GM18873 (cell line): ENCODE data around the gene GHR.

Experiments
- ATAC-seq: cut with Tn5 transposase; IDR thresholded peaks from one replicate; pipeline ENCODE4 v1.9.1; 2021; ENCODE audit warnings: mild to moderate bottlenecking, moderate library complexity, moderate number of reproducible peaks; ENCODE audit not compliant: unreplicated experiment, low FRiP score

The GHR gene

DNA sequence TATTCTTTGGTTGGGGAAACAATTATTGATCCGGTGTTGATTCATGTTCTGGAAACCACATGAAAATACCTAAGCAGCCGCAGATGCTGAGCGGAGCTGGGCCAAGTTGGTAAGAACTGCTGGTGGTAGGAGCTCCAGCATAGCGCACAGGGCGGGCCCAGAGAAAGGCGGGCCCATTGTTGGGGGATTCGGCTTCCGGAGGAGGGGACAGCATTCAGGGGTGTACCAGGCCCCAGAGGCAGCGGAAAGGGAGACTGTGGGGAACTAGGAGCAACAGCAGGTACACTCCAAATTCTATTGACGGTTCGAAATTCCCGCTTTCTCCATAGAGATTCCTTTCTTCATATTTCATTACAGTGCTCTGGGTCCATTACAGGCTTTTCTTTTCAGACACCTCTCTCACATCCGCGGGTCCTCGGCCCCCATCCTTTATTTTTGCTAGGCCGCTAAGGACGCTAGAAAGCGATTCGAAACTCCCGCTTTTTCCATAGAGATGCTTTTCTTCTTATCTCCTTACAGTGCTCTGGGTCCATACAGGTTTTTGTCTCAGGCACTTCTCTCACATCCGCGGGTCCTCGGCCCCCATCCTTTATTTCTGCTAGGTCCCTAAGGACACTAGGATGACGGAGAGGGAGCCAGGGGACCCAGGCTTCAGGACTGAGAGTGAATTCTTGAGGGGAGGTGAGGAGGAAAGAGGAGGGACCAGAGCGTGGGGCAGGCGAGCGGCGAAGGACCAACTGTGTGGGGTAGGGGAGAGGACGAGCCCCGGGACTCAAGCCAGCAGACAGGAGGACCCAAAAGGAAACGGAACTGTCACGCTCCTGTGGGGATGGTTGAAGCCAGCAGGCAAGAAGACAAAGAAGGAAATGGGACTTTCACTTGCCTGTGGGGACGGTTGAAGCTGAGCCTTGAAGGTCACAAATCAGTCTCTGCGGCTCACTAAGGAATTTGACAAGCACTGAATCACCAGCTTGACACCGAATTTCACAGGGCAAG lies 333.7 kb downstream of the GHR start, which contains the start of gene CCDC152:
CCDC152 (plus strand) TSS at position 213 of the 996 bp plus-strand sequence. CDS start 2,304 bp downstream, outside the sequence.
- ATAC-seq, result peak; percentile 87

DNA sequence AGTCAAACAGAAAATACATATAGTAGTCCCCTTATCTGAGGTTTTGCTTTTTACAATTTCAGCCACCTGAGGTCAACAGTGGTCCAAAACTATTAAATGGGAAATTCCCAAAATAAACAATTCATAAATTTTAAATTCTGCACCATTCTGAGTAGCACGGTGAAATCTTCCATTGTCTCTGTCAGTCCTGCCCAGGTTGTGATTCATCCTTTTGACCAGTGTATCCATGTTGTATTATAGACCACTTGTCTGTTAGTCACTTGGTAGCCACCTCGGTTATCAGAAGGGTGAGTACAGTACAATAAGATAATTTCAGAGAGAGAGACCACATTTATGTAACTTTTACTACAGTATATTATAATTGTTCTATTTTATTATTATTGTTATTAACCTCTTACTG lies 336.2 kb downstream of the GHR start:
- no peak for ATAC-seq

DNA sequence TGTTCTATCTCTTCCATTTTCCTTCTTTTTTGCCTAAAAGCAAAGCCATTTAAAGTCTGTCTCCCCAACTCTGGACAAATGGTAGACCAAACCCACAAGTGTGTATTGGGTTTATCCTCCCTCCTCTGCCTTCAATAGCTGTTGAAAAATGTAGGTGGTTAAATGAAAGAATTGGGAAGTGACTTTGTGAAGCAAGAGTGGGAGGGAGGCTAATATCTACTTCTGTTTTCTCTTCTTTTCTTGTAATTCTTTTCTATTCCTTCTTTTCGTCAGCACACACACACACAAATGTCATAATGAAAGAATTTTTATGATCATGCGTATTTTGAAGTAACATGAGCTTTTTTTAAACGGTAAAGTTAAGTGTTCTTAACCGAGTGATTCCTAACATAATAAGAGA lies 337.2 kb downstream of the GHR start:
- no peak for ATAC-seq

DNA sequence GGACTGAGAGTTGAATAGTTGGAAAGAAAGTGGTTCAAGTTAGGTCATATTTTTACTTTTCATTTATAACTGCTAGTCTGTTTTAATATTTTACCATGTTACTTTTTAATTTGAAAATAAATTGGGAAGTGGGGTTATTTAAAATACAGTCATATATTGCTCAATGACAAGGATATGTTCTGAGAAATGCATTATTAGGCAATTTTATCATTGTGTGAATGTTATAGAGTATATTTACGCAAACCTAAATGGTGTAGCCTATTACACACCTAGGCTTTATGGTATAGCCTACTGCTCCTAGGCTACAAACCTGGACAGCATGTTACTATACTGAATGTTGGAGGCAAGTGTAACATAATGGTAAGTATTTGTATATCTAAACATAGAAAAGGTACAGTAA lies 338.6 kb downstream of the GHR start:
- ATAC-seq, result no peak

DNA sequence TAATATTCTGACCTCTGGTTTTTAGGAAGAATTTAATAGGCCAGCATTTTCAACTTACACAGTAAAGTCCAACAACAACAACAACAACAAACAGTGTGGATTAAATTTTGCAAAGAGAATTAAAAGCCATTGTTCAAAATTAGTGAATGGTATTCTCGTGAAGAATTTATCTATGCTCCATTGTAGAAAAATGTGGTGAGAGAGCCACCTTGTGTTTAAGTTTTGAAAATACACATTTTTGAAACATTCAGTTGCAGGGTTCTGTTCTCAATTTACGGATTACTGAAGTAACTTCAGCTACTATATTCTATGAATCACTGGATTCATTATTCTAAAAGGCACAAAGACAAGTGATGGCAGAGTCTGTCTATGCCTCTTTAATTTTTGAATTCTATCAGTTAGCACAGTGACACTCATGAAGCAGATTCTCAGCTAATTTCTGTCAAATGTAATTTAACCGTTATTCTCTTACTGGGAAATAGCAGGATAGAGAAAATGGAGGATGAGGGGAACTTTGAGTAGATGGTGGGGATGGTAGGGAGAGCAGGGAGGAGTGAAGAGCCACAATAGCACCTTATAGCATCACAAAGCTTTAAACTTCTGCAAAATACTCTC lies 344.4 kb downstream of the GHR start:
- ATAC-seq, result peak; percentile 53

DNA sequence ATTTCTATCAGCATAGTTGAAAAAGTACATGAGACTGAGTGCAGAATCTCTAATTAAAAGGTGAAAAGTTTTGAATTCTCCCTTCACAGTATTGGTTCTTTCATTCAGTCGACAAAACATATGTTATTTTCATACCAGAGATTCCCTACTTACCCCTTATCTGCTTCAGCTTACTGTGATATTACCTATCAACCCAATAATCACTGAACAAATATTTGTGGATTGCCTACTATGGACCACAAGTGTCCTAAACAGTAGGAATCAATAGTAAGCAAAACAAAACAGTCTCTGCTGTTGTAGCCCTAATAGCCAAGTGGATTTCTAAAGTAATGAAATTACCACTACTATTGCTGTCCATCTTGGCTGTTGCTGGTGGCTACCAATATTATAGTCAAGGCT lies 344.9 kb downstream of the GHR start:
- no peak for ATAC-seq

DNA sequence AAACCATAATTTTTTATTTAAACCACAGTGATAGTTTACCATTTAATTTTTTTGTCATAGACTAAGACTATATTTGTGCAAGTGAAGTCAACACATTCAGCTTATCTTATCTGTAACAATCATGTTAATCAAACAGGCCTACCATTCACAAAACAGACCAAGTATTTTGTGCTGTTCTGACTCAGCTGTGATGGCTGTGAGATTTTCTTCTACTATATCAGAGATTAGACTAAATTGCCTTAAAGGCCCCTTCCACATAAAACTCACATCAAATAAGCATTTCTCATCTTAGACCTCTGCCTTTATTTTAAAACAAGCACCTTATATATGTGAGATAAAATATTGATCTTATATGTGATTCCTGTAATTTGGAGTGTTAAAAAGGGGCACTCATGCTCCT lies 346.8 kb downstream of the GHR start:
- no peak for ATAC-seq
